NCI-H774 (cell line): ENCODE results near the gene KSR1.
"Not testable (repeated sequence)": the region's sequence is repeated elsewhere in the genome, so short reads cannot be mapped to it uniquely, and the experiment has no call there.

Experiments used
- DNase-seq: peaks from one replicate; lab custom pipeline; 2025; lab: John Stamatoyannopoulos, UW

Gene KSR1

DNA sequence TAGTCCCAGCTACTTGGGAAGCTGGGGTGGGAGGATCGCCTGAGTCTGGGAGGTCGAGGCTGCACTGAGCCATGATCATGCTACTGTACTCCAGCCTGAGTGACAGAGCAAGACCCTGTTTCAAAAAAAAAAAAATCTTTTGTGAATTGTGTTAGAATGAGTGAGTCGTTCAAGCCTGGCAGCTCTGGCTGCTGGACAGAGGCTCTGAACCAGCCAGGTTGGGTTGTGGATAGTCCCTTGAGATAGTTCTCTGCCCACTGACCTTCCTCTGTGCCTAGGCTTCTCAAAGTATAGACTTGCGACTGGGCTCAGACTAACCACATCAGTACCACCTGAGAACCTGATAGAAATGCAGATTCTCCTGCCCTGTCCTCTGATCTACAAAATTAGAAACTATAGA lies 2.2 kb upstream of the KSR1 start:
- DNase-seq: no peak

DNA sequence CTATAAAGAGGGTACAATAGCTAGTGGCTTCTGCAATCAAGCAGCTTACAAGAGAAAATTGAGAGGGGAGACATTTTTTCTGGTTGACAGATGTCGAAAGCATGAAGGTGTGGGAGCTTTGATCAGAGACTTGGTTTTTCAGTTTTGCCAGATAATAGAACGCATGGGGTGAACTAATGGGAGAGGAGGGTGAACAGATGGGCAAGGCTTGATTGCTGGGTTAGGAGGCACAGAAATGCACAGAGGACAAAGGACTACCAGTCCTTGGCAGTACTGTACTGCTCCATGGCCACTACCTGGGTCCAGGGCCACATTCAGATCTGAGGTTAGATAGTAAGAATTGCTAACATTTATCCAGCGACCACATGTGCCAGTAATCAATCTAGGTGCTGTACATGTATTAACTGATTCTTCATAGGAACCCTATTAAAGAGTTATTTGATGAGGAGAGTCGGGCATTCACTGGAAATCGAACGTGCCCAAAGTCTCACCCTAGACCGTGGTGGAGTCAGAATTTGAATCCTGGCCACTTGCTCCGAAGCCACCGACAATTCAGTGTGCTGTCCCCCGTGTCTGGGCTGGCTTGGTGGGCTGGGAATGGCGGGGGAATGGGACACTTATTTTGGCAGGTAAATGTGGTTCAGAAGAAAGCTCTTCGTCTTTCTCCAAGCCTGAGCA lies 873 bp upstream of the KSR1 start:
- no peak for DNase-seq

DNA sequence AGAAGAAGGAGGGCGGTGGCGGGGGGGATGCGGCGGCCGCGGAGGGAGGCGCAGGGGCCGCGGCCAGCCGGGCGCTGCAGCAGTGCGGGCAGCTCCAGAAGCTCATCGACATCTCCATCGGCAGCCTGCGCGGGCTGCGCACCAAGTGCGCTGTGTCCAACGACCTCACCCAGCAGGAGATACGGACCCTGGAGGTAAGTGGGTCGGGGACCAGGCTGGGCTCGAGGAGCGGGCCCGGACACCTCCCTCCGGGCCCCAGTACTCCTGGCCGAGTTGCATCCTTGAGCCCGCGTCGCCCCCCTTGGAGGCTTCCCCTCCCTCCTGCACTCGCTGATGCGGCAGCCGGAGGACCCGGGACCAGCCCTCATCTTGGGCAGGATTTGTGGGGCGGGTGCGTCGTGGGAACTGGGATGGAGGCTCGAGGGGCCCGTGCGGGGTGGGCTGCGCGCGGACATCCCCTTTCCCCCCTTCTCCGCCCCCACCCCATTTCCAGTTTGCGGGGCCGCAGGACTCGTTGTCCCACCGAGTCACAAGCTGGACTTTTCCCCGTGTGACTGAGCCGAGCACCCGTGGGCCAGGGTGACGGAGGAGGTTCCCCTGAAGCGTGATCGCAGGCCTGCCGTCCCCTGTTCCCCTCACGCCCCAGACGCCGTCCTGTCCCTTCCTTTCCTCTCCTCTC lies 572 bp downstream of the KSR1 start:
- no peak for DNase-seq

DNA sequence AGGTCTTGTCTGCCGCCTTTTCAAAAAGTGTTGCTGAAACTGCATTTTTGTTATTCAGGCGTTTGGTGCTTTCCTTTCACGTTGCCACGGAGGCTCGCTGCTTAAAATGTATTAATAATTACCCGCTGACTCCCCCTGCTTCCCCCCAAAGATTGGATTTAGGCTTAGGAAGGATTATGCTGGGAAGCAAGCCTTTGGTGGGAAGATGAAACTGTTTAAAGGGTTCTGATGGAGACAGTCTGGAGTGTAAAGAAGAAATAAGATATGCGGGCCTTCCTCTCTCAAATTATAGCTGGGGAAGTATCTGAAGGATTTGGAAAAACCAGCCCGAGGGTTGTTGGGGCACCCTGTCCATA lies 1.1 kb downstream of the KSR1 start:
- DNase-seq: no peak

DNA sequence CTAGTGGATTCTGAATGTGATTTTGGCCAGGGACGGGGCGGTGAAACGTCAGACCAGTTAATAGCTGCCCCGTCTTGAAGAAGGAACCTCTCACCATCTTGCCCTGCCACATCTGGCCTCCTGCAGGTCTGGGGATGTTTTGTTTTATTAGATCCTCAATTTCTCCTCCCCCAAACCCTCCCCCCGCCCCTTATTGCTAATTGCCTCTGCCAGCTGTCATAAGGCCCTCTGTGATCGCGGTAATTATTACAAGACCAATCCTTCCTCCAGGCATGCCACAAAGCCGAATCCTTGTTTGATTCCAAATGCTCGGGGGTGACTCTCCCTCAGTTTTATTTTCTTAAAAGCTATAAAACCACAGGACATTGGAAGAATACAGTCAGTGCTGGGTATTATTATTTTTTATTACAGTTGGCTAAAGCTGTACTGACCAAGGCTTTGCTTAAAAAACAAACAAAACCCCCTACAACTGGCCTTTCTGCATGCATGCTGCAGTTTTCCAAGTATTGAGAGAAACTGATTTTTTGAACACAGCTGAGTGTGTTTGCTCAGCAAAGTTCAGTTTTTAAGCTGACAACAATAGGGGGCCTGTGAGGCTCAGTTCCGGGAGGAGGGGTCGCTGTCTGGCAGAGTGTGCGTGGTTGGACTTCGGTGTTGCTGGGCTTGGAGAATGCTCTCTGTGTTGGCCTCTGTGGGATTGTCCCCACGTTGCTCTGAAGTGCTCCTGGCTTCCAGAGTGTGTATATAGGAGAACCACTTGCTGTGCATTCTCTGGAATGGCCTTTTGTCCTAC lies 1.7 kb downstream of the KSR1 start:
- no peak for DNase-seq

DNA sequence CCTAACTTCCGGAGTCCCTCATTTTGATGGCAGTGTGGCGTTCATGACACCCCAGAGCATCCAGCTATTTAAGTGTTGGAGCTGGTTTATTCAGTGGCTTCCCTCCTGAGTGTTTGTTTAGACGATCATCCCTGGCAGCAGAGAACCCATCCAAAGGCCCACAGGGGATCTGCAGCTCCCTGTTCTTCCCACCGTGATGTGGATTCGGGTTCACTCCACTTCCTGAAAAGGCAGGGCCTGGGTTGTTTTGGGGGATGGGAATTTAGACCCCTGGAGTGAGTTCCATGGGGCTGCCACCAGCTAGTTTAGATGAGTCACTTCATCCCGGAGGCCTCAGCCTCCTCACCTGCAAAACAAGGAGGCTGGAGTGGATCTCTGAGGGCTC lies 2.3 kb downstream of the KSR1 start:
- no peak for DNase-seq

DNA sequence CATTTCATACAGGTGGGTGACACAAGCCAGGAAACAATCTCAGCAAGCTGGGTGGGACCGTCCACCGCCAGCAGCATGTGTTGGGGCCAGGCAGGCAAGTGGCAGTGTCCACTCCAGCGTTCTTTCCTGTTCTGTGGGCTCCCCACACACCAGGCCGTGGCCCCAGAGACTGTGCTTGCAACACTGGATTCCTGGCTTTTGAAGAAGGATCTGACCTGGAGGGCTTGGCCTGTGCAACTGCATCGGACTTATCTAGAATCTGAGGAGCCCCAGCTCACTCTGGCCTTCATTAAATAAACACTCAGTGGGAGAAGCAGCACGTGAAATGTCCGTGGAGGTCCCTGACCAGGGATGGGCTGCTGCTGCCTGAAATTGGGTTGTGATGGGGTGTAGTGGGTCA lies 3.2 kb downstream of the KSR1 start:
- no peak for DNase-seq

DNA sequence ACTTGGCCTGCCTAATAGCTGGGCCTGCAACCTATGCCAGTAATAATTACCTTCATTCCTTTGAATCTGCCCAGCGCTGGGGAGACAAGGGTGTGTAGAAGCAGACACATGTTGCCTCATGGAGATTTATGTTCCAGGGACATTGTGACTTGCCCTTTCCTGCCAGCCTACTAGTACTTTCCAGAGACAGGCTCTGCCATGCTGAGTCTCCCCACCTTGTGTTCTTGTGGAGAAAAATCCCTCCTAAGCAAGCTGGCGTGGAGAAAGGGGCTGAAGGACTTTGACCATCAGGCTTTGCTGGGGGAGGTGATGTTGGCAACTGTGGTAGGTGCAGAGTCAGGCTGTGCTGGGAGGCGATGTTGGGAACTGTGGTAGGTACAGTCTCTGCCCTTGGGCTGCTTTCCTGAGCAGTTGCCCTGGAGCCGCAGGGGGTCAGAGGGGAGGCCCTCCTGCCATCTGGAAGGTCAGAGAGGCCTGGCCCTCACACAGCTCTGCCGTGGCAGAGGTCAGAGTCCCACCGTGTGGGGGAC lies 4.0 kb downstream of the KSR1 start:
- DNase-seq: no peak

DNA sequence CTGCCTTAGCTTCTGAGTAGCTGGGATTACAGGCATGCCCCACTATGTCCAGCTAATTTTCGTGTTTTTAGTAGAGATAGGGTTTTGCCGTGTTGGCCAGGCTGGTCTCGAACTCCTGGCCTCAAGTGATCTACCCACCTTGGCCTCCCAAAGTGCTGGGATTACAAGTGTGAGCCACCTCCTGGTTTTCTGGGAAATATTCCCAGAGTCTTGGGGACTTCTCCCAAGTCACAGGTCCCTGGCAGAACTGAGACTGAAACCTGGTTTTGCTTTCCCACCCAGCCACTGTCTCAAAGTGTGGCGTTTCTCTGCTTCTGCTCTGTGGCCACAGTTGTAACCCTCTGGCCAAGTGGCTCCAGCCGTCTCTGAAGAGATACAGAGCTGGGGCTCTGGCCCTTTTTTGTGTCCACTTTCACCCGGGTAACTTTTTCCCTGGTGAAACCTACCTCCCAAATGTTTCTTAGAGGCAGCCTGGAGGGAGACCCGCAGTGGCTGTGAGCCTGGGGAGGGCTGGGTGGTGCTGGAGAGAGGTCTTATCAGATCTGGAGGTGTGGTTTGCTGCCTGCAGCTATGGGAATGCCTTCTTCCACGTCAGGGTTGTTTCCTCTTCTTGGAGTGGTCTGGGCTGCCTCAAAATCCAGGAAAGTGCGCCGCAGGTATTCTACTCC lies 5.1 kb downstream of the KSR1 start:
- DNase-seq: no peak

DNA sequence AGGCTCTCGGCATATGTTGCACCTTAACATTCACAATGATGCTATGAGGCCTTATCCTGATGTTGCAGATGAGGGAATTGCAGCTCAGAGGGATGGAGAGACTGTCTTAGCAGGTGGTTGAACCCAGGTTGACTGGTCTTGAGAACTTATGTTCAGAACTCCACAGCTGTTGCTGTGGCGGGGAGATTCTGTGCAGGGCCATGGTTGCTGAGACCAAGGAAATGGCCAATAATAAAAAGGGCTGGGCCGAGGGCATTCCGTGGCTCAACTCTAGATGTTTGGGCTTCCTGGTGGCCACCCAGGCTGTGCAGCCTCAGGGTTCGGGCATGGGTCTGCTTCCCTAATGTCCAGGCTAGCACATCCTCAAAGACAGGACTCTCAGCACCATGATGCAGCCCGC lies 5.9 kb downstream of the KSR1 start:
- no peak for DNase-seq

DNA sequence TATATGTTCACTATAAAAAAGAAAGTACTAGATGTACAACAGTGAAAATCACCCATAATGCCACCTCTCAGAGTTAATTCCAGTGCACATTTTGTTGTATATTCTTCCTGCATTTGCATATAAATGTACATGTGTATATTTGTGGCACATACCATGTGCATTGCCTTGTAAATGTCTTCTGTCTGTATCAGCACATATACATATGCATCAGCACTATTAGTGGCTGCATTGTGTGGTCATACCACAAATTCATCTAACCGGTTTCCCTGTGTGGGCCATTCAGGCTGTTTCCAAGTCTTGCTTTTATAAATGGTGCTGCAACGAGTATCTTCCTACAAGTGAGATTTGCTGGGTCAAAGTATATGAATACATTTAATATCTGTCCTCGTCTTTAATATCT lies 6.5 kb downstream of the KSR1 start:
- no peak for DNase-seq

DNA sequence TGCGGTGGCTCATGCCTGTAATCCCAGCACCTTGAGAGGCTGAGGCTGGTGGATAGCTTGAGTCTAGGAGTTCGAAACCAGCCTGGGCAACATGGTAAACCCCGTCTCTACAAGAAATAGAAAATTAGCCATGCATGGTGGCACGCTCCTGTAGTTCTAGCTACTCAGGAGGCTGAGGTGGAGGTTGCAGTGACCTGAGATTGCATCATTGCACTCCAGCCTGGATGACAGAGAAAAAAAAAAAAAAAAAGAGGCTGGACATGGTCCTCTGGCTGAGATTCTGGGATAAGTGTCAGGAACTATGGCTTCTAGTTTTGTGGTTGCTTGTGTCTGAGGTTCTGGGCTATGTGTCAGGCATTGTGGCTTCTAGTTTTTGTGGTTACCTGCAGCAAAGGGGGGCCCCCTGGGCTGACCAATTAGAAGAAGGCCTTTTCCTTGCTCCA lies 7.0 kb downstream of the KSR1 start:
- DNase-seq: no peak

DNA sequence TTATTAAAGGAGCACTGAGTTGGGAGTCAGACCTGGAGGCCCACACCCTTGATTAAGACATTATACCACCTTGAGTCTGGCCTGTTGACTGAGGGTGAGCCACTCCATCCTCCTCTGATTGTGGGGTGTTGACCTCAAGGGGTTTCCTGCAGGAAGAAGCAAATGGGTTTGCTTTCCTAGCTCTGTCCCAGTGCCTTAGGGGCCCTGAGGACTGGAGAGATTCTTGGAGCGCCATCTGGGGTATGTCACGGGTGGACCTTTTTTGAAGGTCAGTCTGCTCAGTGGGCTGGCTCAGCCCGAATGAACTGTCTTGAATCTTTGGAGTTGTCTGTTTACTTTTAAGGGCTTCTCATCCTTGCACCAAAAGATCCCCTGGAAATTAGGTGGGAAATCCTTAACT lies 7.8 kb downstream of the KSR1 start:
- DNase-seq: not testable (repeated sequence)

DNA sequence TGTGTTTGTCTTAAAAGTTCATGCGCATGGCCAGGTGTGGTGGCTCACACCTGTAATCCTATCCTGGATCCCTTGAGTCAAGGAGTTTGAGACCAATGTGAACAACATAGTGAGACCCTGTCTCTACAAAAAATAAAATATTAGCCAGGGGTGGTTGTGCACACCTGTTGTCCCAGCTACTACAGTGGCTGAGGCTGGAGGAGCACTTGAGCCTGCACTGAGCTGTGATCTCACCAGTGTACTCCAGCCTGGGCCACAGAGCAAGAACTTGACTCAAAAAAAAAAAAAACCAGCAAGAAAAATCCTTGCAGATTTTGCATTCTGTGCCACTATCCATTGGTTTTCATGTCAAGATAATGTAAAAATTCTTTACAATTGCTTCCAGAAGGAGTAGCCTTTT lies 8.2 kb downstream of the KSR1 start:
- DNase-seq: no peak

DNA sequence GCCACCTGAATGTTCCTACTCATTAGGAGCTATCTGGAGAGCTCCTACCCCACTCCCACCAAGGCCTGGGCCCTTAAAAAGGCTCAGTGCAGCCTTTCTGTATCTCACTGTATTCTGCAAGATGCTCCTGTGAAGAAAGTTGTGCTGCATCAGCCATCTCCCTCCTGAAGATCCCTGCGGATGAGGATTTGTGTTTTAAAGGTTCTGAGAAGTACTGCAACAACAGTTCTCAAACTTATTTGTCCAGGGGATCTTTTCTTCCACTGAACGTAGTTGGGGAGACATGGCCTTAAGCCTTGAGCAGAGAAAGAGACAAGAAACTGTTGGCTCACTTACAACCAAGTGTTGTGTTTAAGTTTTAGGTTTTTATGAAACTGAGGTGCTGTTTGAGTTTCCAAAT lies 9.6 kb downstream of the KSR1 start:
- not testable (repeated sequence) for DNase-seq

DNA sequence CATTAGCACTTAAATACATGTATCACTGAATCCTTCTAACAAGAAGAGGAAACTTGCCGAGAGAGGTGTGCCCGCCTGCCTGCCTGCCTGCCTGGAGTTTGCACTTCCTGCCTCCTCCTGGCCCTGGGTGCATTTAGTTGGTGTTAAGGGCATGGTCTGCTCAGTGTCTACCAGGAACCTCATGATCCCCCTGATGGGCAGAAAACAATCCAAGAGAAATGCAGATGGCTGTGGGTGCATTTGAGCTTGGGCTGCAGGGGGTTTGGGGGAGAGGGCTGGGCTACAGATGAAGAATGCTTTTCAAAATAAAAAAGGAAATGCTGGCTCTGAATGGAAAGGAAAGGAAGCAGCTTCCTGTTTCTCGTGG lies 10.1 kb downstream of the KSR1 start:
- DNase-seq: no peak

DNA sequence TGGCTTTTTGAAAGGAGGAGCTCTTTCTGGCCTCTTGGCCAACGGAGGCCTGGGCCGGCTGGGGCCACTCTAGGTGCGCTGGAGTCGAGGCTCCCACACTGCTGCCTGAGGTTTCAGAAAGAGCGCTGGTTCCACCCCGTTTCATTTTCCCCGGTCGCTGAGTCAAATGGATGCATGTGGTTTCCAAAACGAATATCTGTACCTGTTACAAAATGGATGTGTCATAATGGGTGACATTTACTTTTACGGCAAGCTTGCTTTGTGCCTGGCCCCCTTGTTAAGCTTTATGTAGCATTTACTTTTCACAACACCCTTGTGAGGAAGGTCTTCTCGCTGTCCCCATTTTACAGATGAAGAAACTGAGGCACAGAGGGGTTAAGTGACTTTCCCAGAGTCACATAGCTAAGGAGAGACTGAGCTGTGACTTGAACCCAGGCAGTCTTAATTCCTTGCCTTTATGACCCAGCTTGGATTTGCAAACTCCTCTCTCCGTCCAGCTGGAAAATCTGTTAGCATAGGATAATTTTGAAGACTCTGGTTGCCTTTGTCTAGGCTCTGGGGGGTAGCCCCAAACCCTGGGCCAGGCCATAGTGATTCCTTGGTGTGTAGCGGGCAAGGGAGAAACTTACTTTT lies 10.6 kb downstream of the KSR1 start:
- DNase-seq: no peak

DNA sequence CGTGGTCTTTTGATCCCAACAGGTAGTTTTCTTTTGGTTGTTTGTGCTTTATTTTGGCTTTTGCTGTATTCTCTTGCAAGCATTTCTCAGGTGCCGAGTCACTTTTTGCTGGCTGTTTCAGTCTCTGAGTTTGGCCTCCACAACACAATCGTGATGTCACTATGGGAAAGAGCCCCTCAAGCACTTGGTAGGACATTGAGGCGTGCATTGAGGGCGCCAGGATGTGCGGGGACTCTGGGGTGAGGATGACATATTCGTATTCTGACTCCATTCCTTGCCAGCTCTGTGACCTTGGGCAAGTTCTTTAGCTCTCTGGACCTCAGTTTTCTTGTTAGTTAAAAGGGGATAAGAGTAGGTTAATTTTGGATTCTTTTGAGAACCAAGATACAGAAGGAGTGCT lies 13.0 kb downstream of the KSR1 start:
- DNase-seq: no peak

DNA sequence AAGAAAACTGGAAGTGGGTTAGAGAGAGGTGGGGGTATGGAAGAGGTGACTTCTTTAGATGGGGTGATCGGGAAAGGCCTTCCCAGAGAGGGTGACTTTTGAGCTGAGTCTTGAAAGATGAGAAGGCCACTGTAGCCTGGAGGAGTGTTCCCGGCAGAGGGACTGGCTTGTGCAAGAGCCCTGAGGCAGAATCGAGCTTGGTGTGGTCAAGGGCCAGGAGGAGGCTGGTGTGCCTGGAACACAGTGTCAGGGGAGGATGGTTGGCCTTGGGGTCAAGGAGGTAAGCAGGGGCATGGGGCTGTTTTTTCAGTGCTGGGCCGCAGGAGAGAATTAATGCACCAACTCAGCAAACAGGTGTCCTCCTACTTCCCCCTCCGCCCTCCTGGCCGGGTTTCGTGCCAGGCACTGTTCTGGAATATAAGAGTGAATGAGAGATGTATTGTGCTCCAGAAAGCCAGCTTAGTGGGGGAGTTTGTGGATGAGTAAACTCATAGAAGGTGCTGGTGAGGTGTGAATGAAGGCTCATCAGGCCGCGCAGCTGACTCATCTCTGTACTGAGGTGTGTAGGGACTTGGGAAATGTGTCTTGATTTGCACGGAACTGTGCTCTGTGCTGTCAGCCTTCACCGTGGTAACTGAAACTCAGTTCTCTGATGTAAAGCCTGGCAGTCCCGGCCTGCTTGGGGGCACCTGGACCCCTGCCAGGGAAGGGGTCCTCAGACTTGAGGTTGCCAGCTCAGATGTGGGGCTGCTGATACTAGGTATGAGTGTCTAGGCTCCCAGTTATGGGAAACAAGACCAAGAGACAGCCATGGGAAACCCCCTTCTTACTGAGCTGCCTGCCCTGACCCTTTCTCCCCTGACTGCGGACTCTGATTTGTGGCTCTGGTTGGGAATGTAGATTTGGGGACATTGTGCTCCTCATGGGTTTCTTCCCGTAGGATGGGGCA lies 15.3 kb downstream of the KSR1 start:
- DNase-seq: no peak

DNA sequence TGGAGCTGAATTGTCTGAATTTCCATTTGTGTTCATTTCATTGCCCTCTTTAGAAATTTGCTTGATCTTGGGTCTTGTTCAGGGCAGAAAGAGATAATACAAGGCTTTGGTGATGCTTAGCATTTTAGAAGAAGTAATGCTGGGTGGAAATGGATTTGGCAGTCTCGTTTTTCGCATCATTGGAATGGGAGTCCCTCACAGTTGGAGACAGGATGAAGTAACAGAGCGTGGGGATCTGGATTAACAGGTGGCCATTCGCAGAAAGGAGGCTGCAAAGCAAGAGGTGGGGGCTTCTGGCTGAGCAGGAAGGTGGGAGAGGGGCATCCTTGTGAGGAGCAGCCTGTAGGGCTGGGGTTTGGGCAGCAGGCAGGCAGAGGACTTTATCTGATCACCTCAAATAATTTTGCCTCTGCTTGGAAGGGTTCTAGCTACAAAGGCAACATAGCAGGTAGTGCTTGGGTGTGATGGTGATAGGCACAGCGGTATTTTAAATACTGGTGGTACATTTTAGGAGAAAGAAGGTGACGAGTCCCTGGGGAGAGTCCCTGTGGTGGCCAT lies 17.0 kb downstream of the KSR1 start:
- DNase-seq: no peak
